GM19467 (cell line): ENCODE results near the gene SLC16A3.
"Not testable (repeated sequence)": the region's sequence is repeated elsewhere in the genome, so short reads cannot be mapped to it uniquely, and the experiment has no call there.

Experiments used
- ATAC-seq: cut with Tn5 transposase; IDR thresholded peaks from one replicate; pipeline ENCODE4 v1.9.1; 2021; ENCODE audit warnings: mild to moderate bottlenecking, moderate library complexity; ENCODE audit not compliant: unreplicated experiment

The SLC16A3 gene

GRCh38 chr17:82245134-82246039 lies 16.5 kb downstream of the SLC16A3 start:
- ATAC-seq = no peak

GRCh38 chr17:82246040-82246364 lies 17.2 kb downstream of the SLC16A3 start:
- ATAC-seq = no peak

- ATAC-seq = no peak
Measured at GRCh38 chr17:82246365-82247181, 17.7 kb downstream of the SLC16A3 start.

GRCh38 chr17:82247182-82247823 lies 18.5 kb downstream of the SLC16A3 start:
- ATAC-seq = no peak

- ATAC-seq = no peak
Measured at GRCh38 chr17:82247856-82248671, 19.2 kb downstream of the SLC16A3 start.

GRCh38 chr17:82248815-82249674 lies 20.2 kb downstream of the SLC16A3 start:
- ATAC-seq = no peak

GRCh38 chr17:82249896-82250581 lies 21.2 kb downstream of the SLC16A3 start:
- no peak for ATAC-seq

- no peak for ATAC-seq
Measured at GRCh38 chr17:82250868-82251500, 22.1 kb downstream of the SLC16A3 start.

GRCh38 chr17:82252511-82253178 lies 23.8 kb downstream of the SLC16A3 start:
- no peak for ATAC-seq

- ATAC-seq = no peak
Measured at GRCh38 chr17:82253179-82253544, 24.3 kb downstream of the SLC16A3 start.

GRCh38 chr17:82254096-82254495 lies 25.3 kb downstream of the SLC16A3 start:
- not testable (repeated sequence) for ATAC-seq

- not testable (repeated sequence) for ATAC-seq
Measured at GRCh38 chr17:82254746-82255145, 25.9 kb downstream of the SLC16A3 start.

- no peak for ATAC-seq
Measured at GRCh38 chr17:82255402-82255972, 26.6 kb downstream of the SLC16A3 start.

- ATAC-seq = no peak
Measured at GRCh38 chr17:82256242-82256885, 27.5 kb downstream of the SLC16A3 start.

- no peak for ATAC-seq
Measured at GRCh38 chr17:82257473-82257872, 28.6 kb downstream of the SLC16A3 start.

- no peak for ATAC-seq
Measured at GRCh38 chr17:82258555-82258954, 29.7 kb downstream of the SLC16A3 start.
